OCI-LY1 (cell line): ENCODE data around the gene PRRG2.

Source experiments
- H2AFZ ChIP-seq: fragments of 200-600 bp; sonication (generic), shearing (Covaris generic); 2 replicates; pipeline ENCODE4 v1.6.0; 2014; ENCODE audit warnings: antibody characterized with exemption, mild to moderate bottlenecking, low read length
- H3F3A ChIP-seq: fragments of 200-600 bp; sonication (generic), shearing (Covaris generic); 2 replicates; pipeline ENCODE4 v1.6.0; 2014; ENCODE audit warnings: mild to moderate bottlenecking, antibody characterized with exemption, low read length, moderate library complexity; ENCODE audit not compliant: insufficient read depth
- H3K27ac ChIP-seq: fragments of 200-600 bp; sonication (generic); 2 replicates; pipeline ENCODE4 v1.5.1; 2014; ENCODE audit warnings: low read length, mixed run types, mild to moderate bottlenecking, low read depth; ENCODE audit not compliant: poor library complexity, severe bottlenecking
- H3K27me3 ChIP-seq: fragments of 200-600 bp; sonication (generic); 2 replicates; pipeline ENCODE4 v1.6.0; 2014; ENCODE audit warnings: antibody characterized with exemption, mild to moderate bottlenecking, low read length, moderate library complexity; ENCODE audit not compliant: insufficient read depth
- H3K36me3 ChIP-seq: fragments of 200-600 bp; sonication (generic); 2 replicates; pipeline ENCODE4 v1.6.1; 2014; ENCODE audit warnings: mild to moderate bottlenecking, antibody characterized with exemption, low read length, moderate library complexity, mixed read lengths; ENCODE audit not compliant: insufficient read depth
- H3K4me1 ChIP-seq: fragments of 200-600 bp; sonication (generic); 2 replicates; pipeline ENCODE4 v1.5.1; 2014; ENCODE audit warnings: mild to moderate bottlenecking, low read length, moderate library complexity; ENCODE audit not compliant: insufficient read depth, severe bottlenecking
- H3K4me2 ChIP-seq: fragments of 200-600 bp; sonication (generic), shearing (Covaris generic); 2 replicates; pipeline ENCODE4 v1.6.1; 2014; ENCODE audit warnings: low read length
- H3K4me3 ChIP-seq: fragments of 200-600 bp; sonication (generic); 2 replicates; pipeline ENCODE4 v1.5.1; 2014; ENCODE audit warnings: low read length, low read depth, mild to moderate bottlenecking, mixed read lengths; ENCODE audit not compliant: poor library complexity, severe bottlenecking
- H3K79me2 ChIP-seq: fragments of 200-600 bp; shearing (Covaris generic); 2 replicates; pipeline ENCODE4 v1.6.1; 2016; ENCODE audit warnings: mixed run types, low read length, mixed read lengths; ENCODE audit not compliant: insufficient read depth
- H3K9ac ChIP-seq: fragments of 200-600 bp; sonication (generic), shearing (Covaris generic); 2 replicates; pipeline ENCODE4 v1.6.1; 2014; ENCODE audit warnings: mild to moderate bottlenecking, low read length, mixed read lengths
- H3K9me2 ChIP-seq: fragments of 200-600 bp; sonication (generic), shearing (Covaris generic); 2 replicates; pipeline ENCODE4 v1.6.1; 2014; ENCODE audit warnings: low read depth, mild to moderate bottlenecking, low read length, mixed read lengths
- H3K9me3 ChIP-seq: fragments of 200-600 bp; shearing (Covaris generic); 2 replicates; pipeline ENCODE4 v1.6.1; 2014; ENCODE audit warnings: low read length, mixed read lengths
- H4K20me1 ChIP-seq: fragments of 200-600 bp; sonication (generic), shearing (Covaris generic); 2 replicates; pipeline ENCODE4 v1.6.0; 2016; ENCODE audit warnings: mild to moderate bottlenecking, low read length; ENCODE audit not compliant: insufficient read depth
- CTCF ChIP-seq: fragments of 200-600 bp; sonication (generic), shearing (Covaris generic); IDR thresholded peaks from 2 replicates; pipeline ENCODE4 v1.5.1; 2017; ENCODE audit warnings: mild to moderate bottlenecking, antibody characterized with exemption, low read length, moderate library complexity, mixed read lengths
- EZH2 ChIP-seq: fragments of 200-600 bp; sonication (generic), shearing (Covaris generic); IDR thresholded peaks from 2 replicates; pipeline ENCODE4 v1.8.0; 2017; ENCODE audit warnings: borderline replicate concordance, mixed run types, mild to moderate bottlenecking, antibody characterized with exemption, low read length, moderate library complexity, mixed read lengths

PRRG2 gene

GRCh38 chr19:49554701-49555181 is 26.4 kb upstream of the PRRG2 start:
- peaks cover 37% of the 10 kb centered on the region for H3K36me3 ChIP-seq
- H3K79me2 ChIP-seq, result no peaks in the 10 kb centered on the region
- H3F3A ChIP-seq, result no peaks in the 10 kb centered on the region
- no peaks in the 10 kb centered on the region for H3K4me1 ChIP-seq
- H3K9ac ChIP-seq, result no peak overlapping the region
- H2AFZ ChIP-seq, result no peak overlapping the region
- no peaks in the 10 kb centered on the region for H4K20me1 ChIP-seq
- no peak overlapping the region for H3K4me2 ChIP-seq
- H3K4me3 ChIP-seq, result no peak overlapping the region
- H3K27me3 ChIP-seq, result no peaks in the 10 kb centered on the region
- no peaks in the 10 kb centered on the region for H3K9me3 ChIP-seq
- H3K9me2 ChIP-seq, result no peaks in the 10 kb centered on the region
- TF ChIP-seq EZH2, result no peak
- TF ChIP-seq CTCF, result no peak
- no peak overlapping the region for H3K27ac ChIP-seq

DNA sequence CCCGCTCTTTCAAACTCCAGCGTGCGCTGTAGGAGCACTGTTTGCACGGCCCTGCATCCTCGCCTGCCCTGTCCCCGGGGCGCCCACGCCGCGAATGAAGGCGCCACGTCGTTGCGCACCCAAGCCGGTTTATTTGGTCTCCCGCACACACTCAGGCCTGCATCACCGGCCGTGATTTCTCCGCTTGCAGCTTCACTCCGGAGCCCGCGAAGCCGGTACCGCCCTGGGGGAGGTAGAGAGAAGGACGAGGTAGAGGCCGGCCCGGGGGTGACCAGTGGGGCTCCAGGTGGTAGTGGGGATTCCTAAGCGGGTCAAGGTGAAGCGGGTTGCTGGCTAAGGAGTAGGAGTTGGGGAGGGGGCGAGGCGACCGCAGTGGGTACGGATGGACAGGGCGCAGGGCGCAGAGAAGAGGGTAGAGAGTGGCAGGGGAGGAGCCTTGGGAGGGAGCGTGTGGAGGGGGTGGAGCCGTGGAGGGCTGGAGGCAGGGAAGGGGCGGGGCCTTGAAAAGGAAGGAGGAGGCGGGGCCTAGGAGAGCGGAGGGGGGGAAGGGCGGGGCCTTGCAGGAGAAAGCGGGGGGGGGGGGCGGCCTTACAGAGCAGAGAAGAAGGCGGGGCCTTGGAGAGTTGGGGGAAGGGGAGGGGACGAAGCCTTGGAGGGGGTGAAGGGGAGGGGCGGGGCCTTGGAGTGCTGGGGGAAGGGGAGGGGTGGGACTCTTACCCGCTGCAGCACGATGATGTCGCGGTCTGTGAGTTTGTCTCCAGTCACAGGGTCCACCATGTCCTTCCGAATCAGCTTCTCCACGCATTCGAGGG is 25.3 kb upstream of the PRRG2 start:
- Histone ChIP-seq H3K9ac (no peak overlapping the region), H3K79me2 (no peaks in the 10 kb centered on the region), H3K36me3 (peaks cover 37% of the 10 kb centered on the region), H2AFZ (no peak overlapping the region), H3K4me2 (no peak overlapping the region), H3K27ac (no peak overlapping the region), H4K20me1 (no peaks in the 10 kb centered on the region), H3K4me3 (no peak overlapping the region), H3K9me2 (no peaks in the 10 kb centered on the region), H3K27me3 (no peaks in the 10 kb centered on the region), H3K9me3 (no peaks in the 10 kb centered on the region), H3K4me1 (peaks cover 6% of the 10 kb centered on the region), H3F3A (no peaks in the 10 kb centered on the region)
- TF ChIP-seq CTCF (no peak), EZH2 (no peak)

DNA sequence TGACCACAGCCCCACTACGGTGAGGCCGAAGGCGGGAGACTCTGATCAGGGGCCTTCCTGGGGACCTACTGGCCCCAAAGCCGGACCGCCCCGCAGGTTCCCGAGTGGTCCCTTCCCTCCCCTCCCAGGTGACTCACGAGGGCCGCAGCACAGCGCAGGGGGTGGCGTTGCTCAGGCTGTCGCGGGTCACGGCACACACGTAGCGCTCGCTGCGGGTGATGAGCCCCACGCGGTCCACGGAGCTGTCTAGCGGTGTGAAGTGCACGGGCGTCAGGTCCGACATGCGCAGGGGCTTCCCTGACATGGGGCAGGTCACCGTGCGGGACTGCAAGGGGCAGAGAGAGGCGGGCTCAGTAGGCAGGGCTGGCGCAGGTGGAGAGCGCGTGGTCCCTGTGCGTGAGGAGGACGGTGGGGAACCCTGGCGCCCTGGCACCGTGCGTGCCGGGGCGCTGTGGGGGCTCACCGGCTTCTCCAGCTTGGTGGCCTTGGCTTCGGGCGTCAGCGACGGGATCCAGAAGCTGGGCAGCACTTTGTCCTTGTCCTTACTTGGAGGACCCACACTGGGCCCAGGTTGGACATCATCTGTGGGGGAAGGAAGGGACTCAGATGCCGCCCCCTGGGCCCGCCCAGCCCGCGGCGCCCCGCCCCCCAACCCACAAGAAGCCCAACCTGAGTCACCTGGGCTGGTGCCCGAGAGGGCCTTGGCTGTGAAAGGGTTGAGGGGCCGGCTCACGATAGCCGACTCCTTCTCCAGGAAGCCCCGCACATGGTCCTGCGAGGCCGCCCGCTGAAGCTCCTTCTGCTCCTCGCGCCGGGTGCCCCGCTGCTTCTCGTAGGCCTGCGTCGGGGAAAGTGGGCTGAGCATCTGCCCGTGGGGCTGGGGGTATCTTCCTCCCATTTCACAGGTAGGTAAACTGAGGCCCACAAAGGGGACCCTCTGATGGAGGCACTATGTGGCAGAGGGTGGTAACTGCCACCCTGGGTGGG is 24.4 kb upstream of the PRRG2 start:
- Histone ChIP-seq H3K79me2 (no peaks in the 10 kb centered on the region), H3K4me3 (no peak overlapping the region), H3K9me2 (no peaks in the 10 kb centered on the region), H4K20me1 (no peaks in the 10 kb centered on the region), H3K9ac (no peak overlapping the region), H3K27me3 (no peaks in the 10 kb centered on the region), H3K9me3 (no peaks in the 10 kb centered on the region), H3F3A (no peaks in the 10 kb centered on the region), H3K4me1 (peaks cover 6% of the 10 kb centered on the region), H2AFZ (no peak overlapping the region), H3K36me3 (peaks cover 37% of the 10 kb centered on the region), H3K4me2 (no peak overlapping the region), H3K27ac (no peak overlapping the region)
- TF ChIP-seq EZH2 (no peak), CTCF (no peak)
